SKM-1 (cell line): Measurements from ENCODE around the gene IMP3.
"Not testable (repeated sequence)": the region's sequence is repeated elsewhere in the genome, so short reads cannot be mapped to it uniquely, and the experiment has no call there.

ENCODE experiments used
- DNase-seq: peaks from one replicate; lab custom pipeline; 2025; ENCODE audit not compliant: unreplicated experiment; lab: John Stamatoyannopoulos, UW

The IMP3 gene, protein sequence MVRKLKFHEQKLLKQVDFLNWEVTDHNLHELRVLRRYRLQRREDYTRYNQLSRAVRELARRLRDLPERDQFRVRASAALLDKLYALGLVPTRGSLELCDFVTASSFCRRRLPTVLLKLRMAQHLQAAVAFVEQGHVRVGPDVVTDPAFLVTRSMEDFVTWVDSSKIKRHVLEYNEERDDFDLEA

DNA sequence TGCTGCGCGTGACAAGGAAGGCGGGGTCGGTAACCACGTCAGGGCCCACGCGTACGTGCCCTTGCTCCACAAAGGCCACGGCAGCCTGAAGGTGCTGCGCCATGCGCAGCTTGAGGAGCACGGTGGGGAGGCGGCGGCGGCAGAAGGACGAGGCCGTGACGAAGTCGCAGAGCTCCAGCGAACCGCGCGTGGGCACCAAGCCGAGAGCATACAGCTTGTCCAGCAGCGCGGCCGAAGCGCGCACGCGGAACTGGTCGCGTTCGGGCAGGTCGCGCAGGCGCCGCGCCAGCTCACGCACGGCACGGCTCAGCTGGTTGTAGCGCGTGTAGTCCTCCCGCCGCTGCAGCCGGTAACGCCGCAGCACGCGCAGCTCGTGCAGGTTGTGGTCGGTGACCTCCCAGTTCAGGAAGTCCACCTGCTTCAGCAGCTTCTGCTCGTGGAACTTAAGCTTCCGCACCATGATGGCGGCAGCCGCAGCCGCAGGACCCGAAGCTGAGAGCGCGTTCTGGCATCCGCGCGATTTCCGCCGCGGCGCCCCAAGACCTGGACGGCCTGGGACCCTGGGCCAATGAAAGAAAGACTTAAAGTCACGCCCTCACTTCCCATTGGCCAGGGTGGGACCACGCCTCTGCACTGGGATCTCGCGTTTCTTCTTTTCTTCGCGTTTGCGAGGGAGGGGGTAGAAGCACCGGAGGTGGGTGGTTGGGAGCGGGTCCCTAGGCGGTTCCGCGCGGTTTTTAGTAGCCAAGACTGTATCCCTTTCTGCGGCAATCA lies at the start of gene IMP3:
Gene IMP3, minus strand, starts transcription at position 516 of the 774 bp plus-strand sequence. Its CDS starts 56 bp downstream, at position 460.
- peak; percentile 96 for DNase-seq

DNA sequence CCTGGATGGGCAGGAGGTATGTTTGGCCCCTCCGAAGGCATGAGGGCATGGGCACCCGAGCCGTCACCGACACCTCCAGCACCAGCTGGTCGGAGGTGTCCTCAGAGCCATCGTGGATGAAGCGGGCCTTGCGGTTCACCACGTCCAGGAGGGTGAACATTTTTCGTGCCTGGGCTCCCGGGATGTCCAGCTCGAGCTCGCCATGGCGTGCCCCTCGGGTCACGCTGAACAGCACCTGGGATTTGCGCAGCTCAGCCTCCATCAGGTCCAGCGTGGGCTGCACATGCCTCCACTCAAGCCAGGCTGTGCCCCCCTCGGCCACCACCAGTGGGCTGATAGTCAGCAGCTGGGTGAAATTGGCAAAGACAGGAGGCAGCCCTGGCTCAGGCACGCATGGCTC lies 49.4 kb upstream of the IMP3 start:
- DNase-seq, result not testable (repeated sequence)

DNA sequence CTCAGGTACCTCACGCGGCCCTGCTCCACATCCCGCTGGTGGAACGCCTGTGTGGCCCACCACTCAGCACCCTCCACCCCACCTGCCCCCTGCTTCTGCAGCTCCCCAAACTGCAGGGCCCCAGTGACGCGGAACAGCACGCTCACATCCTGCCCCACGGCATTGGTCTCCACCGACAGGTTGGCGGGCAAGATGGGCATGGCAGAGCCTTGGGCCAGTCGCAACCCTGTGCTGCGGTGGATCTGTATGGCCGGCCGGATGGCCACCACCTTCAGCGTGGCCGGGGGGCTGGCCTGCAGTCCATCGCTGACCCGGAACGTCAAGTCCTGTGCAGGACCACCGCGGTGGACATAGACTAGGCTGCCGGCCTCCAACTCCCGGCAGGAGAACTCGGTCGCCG lies 48.8 kb upstream of the IMP3 start:
- no peak for DNase-seq

DNA sequence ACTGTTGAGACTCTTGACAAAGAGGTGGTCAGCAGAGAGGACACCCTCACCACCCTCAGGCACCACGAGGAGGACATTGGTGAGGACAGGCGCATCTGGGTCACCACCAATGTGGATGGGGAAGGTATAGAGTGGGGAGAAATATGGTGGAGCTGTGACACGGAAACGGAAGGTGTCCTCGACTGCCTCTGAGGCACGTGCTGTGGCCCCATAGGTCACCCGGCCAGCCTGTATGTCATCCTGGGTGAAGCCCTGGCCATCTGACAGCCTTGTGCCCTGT lies 48.2 kb upstream of the IMP3 start:
- DNase-seq, result no peak

DNA sequence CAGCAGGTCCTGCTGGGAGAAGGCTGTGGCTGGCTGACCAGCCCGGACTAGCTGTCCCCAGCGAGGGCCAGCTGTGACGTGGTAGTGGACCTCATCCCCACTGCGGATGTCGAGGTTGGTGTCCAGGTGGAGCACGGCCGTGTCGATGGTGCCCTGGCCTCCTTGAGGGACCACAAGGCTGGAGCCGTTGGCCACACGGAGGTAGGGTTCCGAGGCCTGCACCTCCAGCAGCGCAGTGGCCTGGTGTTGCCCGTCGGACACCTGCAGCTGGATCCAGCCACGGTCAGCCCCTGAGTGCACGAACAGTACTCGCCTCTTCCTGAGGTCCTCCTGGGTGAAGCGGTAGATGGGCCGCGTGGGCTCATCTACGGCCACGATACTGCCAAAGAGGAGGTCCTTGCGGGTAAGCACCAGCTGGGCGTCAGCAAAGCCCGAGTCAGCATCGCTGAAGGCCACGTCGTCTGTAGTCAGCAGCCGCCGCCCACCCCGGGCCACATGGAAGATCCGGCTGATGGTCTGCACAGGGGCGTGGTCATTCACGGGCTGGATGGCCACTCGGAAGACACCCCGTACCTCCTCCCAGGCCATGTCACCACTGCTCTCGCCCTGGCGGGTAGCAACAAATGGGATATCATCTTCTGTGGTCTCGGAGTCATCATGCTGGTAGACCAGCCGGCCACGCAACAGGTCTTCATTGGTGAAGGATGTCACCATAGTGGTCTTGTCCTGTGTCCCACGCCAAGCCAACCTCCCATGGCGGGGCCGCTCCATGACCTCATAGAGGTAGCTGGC lies 47.7 kb upstream of the IMP3 start:
- no peak for DNase-seq

DNA sequence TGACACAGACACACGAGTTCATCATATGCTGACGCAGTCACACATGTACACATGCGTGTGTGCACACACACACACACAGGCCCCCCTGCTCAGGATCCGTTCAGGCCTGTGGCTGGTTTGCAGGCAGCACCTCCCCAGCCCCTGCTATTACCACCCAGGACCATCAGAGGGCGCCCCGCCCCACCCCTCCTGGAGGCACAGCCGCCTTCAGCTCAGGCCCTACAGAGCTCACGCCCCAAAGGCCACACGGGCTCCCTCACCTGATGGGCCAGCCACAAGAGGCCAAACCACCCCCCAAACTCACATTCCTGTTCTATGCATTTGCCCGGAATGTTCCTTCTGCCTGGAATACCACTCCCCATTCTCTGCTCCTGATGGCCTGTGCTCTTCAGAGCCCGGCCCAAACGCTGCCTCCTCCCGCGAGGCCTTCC lies 46.2 kb upstream of the IMP3 start:
- peak; percentile 11 for DNase-seq

DNA sequence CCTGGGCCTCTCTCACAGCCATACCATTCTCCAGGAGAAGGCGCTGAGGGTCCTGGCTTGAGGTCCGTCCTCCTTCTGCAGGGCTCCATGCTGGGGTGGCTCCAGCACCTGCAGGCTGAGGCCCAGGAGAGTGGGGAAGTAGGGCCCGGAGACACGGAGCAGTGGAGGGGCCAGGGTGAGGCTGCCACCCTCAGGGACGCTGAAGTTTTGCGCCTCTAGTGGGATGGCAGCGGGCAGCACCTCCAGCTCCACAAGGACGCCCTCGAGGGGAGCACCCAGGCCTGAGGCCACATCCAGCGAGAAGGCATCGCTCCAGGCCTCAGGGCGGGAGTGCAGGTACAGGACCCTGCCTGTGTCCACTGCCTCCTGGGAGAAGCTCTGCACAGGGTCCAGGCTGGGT lies 45.2 kb upstream of the IMP3 start:
- no peak for DNase-seq

DNA sequence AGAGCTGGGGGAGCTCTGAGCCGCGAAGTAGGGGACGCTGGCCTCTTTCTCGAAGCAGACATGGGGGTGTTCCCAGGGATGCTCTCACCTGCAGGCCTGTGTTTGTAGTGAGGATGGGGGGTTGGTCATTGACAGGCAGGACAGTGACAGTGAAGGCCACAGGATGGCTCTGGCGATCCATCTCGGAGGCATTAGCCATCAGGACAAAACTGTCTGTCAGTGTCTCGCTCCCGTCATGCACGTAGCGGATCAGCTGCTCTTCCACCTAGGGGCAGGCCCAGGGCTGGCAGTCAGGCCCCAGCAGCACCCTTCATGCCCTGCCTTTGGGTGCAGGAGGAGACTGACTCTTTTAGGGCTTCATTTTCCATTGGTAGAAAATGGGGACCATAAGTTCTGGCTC lies 44.6 kb upstream of the IMP3 start:
- DNase-seq, result no peak

DNA sequence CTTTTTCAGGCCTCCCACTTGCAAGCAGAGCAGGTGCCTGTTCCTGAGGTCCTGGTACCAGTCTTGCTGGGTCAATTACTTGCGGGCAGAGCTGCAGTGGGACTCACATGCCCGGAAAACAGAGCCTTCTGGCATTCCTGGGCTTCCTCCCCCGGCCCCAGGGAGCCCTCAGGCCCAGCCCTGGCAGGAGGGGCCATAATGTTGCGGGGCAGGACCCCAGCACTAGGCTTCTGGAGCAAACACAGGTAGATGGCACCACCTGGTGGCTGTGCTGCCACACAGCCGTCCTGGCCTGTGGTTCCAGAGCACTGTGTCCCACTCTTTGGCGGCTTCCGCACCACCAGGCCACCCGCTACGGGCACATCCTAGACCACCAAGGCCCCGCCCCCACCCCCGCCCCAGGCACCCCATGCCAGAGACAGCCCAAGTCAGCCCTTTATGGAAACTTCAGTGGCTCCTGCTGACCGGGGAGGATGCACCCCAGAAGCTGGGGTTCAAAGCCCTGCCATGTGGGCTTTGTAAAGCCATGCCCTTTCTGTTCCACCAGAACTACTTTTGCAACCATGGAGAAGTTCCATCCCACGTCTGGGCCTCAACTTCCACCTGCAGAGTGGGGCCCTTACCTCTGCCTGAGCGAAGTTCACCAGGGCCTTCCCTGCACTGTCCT lies 43.8 kb upstream of the IMP3 start:
- peak; percentile 8 for DNase-seq

DNA sequence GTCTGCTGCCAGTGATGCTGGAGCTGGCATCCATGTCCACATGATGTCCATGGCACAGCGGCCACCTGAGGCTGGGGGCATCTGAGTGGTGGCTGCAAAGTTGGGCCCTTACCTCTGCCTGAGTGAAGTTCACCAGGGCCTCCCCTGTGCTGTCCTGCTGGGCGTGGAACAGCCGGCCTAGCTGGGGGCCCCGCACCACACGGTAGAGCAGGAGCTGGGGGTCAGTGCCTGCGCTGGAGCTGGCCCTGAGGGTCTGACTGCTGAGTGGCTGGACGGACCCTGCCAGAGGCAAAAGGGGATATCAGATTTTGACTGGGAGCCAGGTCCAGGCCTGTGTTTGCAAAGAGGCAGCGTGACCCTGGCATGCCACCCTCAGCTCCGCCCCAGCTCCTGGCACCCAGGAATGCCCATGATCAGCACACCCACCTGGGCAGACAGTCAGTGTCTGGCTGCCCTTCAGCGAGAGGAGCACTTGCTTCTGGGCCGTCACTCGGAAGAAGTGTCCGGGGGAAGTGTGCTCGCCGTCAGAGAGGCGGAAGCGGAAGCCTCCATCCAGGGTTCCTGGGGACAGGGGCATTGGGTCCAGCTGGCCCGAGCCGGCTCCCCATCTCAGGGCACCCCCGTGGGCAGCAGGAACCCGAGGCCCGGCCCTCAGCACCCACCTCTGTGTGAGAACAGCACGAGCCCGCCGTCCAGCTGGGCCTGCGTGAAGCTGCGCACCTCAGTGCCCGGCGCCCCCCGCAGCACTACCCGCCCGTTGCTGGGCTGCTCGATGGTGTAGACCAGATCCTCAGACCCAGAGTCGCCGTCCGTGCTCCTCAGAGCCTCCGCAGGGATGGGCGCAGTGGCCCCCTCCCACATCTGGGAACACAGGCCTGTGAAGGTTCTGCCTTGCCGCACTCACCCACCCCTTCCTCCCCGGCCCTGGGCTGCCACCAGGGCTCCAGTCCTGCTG lies 42.4 kb upstream of the IMP3 start:
- no peak for DNase-seq

DNA sequence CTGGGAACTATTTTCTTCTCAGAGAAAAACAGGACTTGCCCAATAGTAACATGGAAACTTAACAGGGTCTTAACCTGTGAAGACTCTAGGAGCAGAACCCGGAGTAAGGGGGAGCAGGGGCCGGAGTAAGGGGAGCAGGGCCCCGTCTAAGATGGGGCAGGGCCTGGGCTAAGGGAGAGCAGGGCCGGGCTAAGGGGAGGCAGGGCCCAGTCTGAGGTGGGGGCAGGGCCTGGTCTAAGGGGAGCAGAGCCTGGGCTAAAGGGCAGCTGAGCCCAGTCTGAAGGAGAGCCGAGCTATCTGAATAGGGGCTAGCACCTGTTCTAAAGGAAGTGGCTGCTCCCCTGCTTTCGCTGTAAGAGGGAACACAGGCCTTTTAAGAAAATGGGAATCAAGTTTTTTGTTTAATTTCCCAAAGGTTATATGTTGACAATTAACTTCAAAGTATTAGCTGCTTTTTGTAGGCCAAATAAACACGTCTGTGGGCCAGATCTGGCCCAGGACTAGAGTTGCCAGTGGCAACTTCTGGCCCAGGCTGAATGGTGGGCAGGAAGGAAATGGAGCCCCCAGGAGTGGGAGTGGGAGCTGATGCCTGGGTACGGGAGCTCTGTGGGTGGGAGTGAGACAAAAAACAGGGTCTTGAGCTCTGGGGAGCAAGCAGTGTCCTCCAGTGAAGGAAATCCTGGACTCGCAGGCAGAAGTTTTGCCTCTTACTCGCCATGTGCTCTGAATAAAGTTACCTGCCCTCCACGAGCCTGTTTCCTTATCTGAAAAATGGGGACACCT lies 40.2 kb upstream of the IMP3 start:
- no peak for DNase-seq

DNA sequence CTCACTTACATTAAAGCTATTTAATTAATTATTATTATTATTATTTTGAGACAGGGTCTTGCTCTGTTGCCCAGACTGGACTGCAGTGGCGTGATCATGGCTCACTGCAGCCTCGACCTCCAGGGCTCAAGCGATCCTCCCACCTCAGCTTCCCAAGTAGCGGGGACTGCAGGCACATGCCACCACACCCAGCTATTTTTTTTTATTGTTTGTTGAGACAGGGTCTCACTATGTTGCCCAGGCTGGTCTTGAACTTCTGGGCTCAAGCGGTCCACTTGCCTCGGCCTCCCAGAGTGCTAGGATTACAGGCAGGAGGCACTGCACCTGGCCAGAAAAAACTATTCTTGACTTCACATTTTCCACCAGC lies 38.3 kb upstream of the IMP3 start:
- not testable (repeated sequence) for DNase-seq

DNA sequence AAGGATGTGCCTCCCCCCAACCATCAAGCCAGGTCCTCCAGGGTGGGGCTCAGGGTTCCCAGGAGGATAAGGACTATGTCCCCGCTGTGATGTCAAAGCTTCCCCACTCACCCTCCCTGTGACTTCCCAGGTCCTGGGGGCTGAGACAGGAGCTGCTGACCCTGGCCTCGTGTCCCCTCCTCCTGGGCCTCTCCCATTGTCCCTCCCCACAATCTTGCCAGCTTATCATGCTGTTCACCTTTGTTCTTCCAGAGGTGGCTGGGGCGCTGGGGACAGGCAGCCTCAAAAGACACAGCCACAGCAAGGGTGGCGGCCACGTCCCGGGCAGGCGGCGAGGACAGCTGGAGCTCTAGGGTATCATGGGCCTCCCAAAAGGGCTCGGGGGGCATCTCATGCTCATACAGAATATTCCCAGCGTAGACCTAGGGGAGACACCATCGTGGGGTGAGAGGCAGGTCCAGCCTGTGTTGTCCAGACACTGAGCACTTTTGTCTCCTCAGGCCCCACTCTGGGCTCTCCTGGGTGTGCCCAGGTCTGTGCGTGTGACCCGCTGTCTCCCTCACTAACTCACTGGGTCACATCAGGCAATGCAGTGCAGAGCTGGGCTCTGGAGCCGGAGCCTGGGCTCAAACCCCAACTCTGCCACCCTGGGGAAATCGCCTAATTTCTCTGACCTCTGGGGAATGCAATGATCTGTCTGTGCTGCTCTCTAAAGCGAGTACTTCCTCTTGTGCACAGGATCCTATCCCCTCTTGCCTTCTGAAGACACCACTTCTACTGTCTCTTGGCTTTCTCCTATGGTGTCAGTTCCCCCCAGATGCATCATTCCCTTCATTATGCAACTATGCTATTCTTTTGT lies 37.7 kb upstream of the IMP3 start:
- DNase-seq, result no peak

DNA sequence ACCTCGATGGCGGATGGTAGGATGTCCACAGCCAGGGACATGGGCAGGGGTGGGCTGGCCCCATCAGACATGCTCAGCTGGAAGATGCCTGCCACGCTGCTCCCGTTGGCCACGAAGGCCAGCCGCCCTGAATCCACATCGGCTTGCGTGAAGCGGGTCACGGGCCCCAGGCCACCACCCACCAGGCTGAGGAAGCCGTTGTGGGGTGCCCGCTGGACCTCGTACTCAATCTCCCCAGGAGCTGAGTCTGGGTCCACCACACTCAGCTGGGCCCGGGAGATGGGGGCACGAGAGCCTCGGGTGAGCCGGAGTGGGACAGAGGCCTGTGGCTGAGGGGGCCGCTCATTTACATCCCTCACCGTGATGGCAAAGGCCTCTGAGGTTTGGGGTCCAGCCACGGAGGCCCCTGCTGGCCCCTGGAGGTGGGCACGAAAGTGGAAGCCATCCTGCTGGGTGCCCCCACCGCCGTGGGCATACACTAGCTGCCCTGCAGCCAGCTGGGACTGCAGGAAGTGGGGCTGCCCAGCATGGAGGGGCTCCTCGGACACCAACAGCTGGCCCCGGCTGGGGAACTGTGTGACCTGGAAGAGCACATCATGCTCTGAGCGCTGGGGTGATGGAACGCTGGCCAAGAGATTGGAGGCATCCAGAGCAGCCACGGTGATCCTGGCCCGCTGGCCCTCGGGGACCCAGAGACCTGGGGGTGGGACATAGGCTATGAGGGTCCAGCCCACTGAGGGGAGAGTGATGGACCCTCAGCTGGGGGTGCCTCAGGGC lies 36.9 kb upstream of the IMP3 start:
- DNase-seq, result no peak

DNA sequence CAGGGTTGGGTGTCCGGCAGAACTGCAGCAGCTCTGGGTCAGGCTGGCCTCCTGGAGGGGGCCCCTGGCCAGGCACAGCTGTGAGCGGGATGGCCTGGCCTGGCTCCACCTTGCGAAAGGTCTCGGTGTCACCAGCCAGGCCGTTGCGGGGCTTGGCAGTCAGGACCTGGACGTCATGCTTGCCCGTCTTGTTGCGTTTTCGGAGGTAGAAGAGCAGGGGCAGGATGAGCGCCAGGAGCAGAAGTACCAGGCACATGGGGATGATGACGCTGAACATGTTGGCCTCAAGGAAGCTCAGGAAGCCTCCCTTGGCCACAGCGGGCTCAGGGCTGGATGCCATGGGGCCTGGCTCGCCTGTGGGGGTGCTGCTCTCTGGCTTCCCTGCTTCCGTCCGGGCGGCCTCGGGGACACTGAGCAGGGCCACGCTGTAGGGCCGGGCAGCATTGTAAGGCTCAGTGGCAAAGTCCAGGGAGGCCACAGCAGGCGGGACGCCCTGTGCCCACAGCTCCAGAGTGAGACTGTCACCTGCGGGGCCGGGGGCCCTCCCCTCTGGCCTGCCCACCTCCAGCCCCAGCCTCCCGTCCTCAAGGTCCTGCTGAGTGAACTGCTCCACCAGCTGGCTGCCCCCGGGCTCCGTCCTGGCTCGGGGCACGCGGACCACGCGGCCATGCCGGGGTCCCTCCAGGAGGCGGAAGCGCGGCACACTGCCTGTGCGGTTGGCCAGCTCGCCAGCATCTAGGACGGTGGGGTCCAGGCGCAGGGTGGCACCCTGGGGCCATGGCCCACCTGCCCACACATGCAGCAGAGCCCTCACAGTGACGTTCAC lies 35.8 kb upstream of the IMP3 start:
- no peak for DNase-seq

DNA sequence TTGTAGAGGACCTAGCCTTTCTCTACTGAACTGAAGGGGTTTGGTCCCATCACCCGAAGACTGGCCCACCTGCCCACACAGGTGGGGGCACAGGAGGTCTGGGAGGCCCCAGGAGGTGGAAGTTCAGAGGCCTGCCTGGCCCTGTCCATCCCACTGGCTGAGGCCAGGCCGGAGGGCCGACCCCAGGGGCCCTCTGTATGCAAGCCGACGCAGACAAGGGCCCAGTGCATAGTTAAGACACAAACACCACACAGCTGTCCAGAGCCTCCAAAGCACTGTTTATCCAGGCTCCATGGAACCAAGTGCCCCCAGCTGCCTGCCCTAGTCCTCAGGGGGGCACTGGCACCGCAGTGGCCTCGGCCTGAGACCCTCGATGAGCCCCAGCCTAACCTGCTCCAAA lies 34.3 kb upstream of the IMP3 start:
- no peak for DNase-seq
